AG04449 (cell line): ENCODE data around the gene NXPH1.

Experiments
- CTCF ChIA-PET: fragments of 350-600 bp; formaldehyde crosslinking; extraction: SDS; loops from one replicate; lab custom pipeline; 2021; ENCODE audit warnings: antibody characterized with exemption; lab: Yijun Ruan, JAX
- POLR2A ChIA-PET: fragments of 400-600, 350-600 bp; formaldehyde crosslinking; extraction: SDS; loops from one replicate; lab custom pipeline; 2020; ENCODE audit warnings: antibody characterized with exemption, inconsistent platforms; lab: Yijun Ruan, JAX
- DNase-seq: peaks from one replicate; pipeline ENCODE4 v3.0.0-alpha.2; 2010; ENCODE audit warnings: low read depth, low spot score
- H3K4me3 ChIP-seq: 2 replicates; pipeline ENCODE4 v1.5.1; 2011; ENCODE audit warnings: low read depth, mild to moderate bottlenecking, control low read depth, low read length
- CTCF ChIP-seq: IDR thresholded peaks from one replicate; pipeline ENCODE4 v1.5.1; 2011; ENCODE audit warnings: mild to moderate bottlenecking, moderate library complexity, low read length, control low read depth, inconsistent platforms; ENCODE audit not compliant: insufficient read depth; ENCODE audit errors: missing control alignments

NXPH1 gene

DNA sequence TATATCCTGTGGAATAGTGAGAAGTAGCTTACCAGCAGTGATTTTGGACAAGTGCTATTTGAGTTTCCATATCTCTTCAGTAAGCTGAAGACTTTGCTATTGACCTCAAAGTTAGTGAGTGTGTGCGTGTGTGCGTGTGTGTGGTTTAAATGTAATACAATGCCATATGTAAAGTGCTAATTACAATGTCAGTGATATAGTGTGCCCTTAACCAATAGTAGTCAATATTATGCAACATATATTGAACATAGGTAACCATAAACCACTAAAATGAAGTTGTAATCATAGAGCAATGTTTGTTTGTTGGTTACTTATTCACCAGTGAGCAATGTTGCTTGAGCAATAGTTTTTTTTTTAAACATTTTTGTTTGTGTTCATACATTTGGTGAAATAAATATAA is 309.4 kb downstream of the NXPH1 start:
- H3K4me3 ChIP-seq: no peak overlapping the region
- TF ChIP-seq CTCF: no peak
- DNase-seq: no peak
- ChIA-PET CTCF (no interaction called here), POLR2A (no interaction called here)

DNA sequence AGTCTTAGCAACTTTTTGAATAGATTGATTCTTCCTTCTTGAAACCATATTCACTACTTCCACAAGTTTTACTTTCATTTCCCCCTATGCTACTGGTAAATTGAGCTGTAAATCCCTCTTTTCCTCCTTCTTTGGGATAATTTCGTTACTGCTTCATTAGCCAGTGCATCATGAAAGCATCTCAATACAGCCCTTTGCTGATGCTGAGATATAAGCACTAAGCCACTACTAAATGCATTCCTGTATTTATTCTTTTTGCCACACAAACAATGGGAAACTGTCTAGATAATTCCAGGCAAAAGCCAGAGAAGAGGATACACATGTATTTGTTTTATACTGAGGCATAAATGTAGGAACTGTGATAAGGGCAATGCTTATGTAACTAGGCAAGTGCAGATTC is 313.9 kb downstream of the NXPH1 start:
- ChIA-PET CTCF (no interaction called here), POLR2A (no interaction called here)
- TF ChIP-seq CTCF: no peak
- DNase-seq: no peak
- no peak overlapping the region for H3K4me3 ChIP-seq

GRCh38 chr7:8751557-8752231 is 318.3 kb downstream of the NXPH1 start:
- no peak overlapping the region for H3K4me3 ChIP-seq
- CTCF ChIA-PET: no interaction called here
- POLR2A ChIA-PET: no interaction called here
- DNase-seq: no peak
- TF ChIP-seq CTCF: no peak

- no peak for DNase-seq
- TF ChIP-seq CTCF: no peak
- POLR2A ChIA-PET: no interaction called here
- H3K4me3 ChIP-seq: no peak overlapping the region
- CTCF ChIA-PET: no interaction called here
These were observed 319.9 kb downstream of the NXPH1 start for GRCh38 chr7:8753355-8753754.

- no peak for DNase-seq
- CTCF ChIA-PET: no interaction called here
- H3K4me3 ChIP-seq: no peak overlapping the region
- TF ChIP-seq CTCF: no peak
- POLR2A ChIA-PET: no interaction called here
These were observed 328.3 kb downstream of the NXPH1 start for GRCh38 chr7:8761731-8762130.

GRCh38 chr7:8762803-8763202 is 329.4 kb downstream of the NXPH1 start:
- DNase-seq: no peak
- ChIA-PET CTCF (no interaction called here), POLR2A (no interaction called here)
- H3K4me3 ChIP-seq: no peak overlapping the region
- no peak for TF ChIP-seq CTCF
